Upper lobe of left lung (tissue), 6 donors: Measurements from ENCODE around the gene SCUBE2. TPM values are rescaled to one million over a fixed set of nuclear protein-coding genes. Genes with fewer than 3 reads are reported as not detected.
"Not testable (repeated sequence)": the region's sequence is repeated elsewhere in the genome, so short reads cannot be mapped to it uniquely, and the experiment has no call there.

ENCODE experiments used
- ATAC-seq, 2 donors: fragments of 200-7000 bp; cut with Tn5 transposase; one replicate each; pipeline ENCODE4 v1.9.1; 2022; ENCODE audit warnings: mild to moderate bottlenecking in 2 of 2, moderate library complexity in 2 of 2; ENCODE audit not compliant: low FRiP score in 2 of 2
- DNase-seq, 2 donors: peaks; one replicate each; pipeline ENCODE4 v3.0.0-alpha.2; 2019 to 2020
- H3K27ac ChIP-seq, 4 donors: fragments of 200-600 bp; sonication (generic); one replicate each; pipeline ENCODE4 v1.5.1; 2016 to 2019
- H3K27me3 ChIP-seq, 4 donors: fragments of 200-600 bp; sonication (generic); one replicate each; pipeline ENCODE4 v1.5.1; 2017 to 2019
- H3K36me3 ChIP-seq, 4 donors: fragments of 200-600 bp; sonication (generic); one replicate each; pipeline ENCODE4 v1.5.1; 2016 to 2019
- H3K4me1 ChIP-seq, 4 donors: fragments of 200-600 bp; sonication (generic); one replicate each; pipeline ENCODE4 v1.5.1; 2018 to 2019
- H3K4me3 ChIP-seq, 4 donors: fragments of 200-600 bp; sonication (generic); one replicate each; pipeline ENCODE4 v1.5.1; 2017 to 2019; ENCODE audit warnings: mild to moderate bottlenecking in 2 of 4, moderate library complexity in 1 of 4
- H3K9me3 ChIP-seq, 4 donors: fragments of 200-600 bp; sonication (generic); one replicate each; pipeline ENCODE4 v1.5.1; 2018 to 2019
- CTCF ChIP-seq, 6 experiments: fragments of 450-650 bp in 4 of 6; fragments of 200-600 bp in 2 of 6; sonication (generic) in 2 of 6; IDR thresholded peaks; one replicate each; pipeline ENCODE4 v1.5.1; 2016 to 2019; ENCODE audit warnings: antibody characterized with exemption in 6 of 6
- EP300 ChIP-seq, 4 donors: sonication (generic); formaldehyde crosslinking; IDR thresholded peaks; one replicate each; pipeline ENCODE4 v1.5.1; 2017; ENCODE audit warnings: antibody characterized with exemption in 4 of 4, control low read depth in 2 of 4
- POLR2A ChIP-seq, 4 donors: fragments of 450-650 bp; IDR thresholded peaks; one replicate each; pipeline ENCODE4 v1.5.1; 2016 to 2017; ENCODE audit warnings: antibody characterized with exemption in 4 of 4, mild to moderate bottlenecking in 2 of 4
- POLR2AphosphoS5 ChIP-seq, 2 donors: sonication (generic); formaldehyde crosslinking; IDR thresholded peaks; one replicate each; pipeline ENCODE4 v1.5.1; 2017; ENCODE audit warnings: antibody characterized with exemption in 2 of 2
- WGBS, 2 donors: methylation state at CpG; one replicate each; pipeline ENCODE4 v1.1.5; 2017 to 2018; 5-methylcytosine and 5-hydroxymethylcytosine counted together
- total RNA-seq, 6 donors: library from RNA; depleted of rRNA in 4 of 6; stranded (reverse); fragments of >200 nt in 4 of 6; gene quantifications; one replicate each; pipeline versions ENCODE4 v1.1.0 to v1.2.1, GENCODE V29; 2016 to 2021
- donor health status: DM: no; HTN: no; CAD: no; lungs with moderate emphysema.
- donor health status: DM: no; HTN: yes; CAD: no; lungs with severe emphysema.

Gene SCUBE2
- total RNA-seq, 6 donors from 2014 or later, result 2.2 to 8.4 (median 4.4) TPM

GRCh38 chr11:8997451-8997850, 93.9 kb downstream of the SCUBE2 start:
- TF ChIP-seq POLR2A (IDR thresholded peaks at IDR 0.05), result no peak
- TF ChIP-seq POLR2AphosphoS5 (IDR thresholded peaks at IDR 0.05), result no peak
- TF ChIP-seq EP300 (IDR thresholded peaks at IDR 0.05), result no peak
- no peak for TF ChIP-seq CTCF (IDR thresholded peaks at IDR 0.05)
- no peak overlapping the region for H3K27ac ChIP-seq
- no peaks in the 10 kb centered on the region for H3K27me3 ChIP-seq
- no peak overlapping the region for H3K4me3 ChIP-seq
- no peaks in the 10 kb centered on the region for H3K36me3 ChIP-seq
- DNase-seq, result no peak
- 74 to 76% methylated on average over 3 of the region's 3 CpGs for WGBS, 2 donors
- H3K9me3 ChIP-seq, result no peaks in the 10 kb centered on the region
- no peak for ATAC-seq
- peaks cover 0 to under 1% (median 0%) of the 10 kb centered on the region in 4 donors for H3K4me1 ChIP-seq

GRCh38 chr11:8989453-8989852, 101.9 kb downstream of the SCUBE2 start:
- Histone ChIP-seq H3K36me3 (no peaks in the 10 kb centered on the region), H3K27me3 (no peaks in the 10 kb centered on the region), H3K27ac (no peak overlapping the region), H3K9me3 (no peaks in the 10 kb centered on the region), H3K4me1 (no peaks in the 10 kb centered on the region), H3K4me3 (no peak overlapping the region)
- no peak for TF ChIP-seq POLR2A (IDR thresholded peaks at IDR 0.05)
- no peak for TF ChIP-seq CTCF (IDR thresholded peaks at IDR 0.05)
- no peak for TF ChIP-seq EP300 (IDR thresholded peaks at IDR 0.05)
- TF ChIP-seq POLR2AphosphoS5 (IDR thresholded peaks at IDR 0.05), result no peak
- 70 to 83% methylated on average over 1 of the region's 1 CpG for WGBS, 2 donors
- ATAC-seq (no peak), DNase-seq (no peak)

GRCh38 chr11:8988329-8989234, 102.8 kb downstream of the SCUBE2 start:
- TF ChIP-seq POLR2AphosphoS5 (IDR thresholded peaks at IDR 0.05), result no peak
- no peak for TF ChIP-seq CTCF (IDR thresholded peaks at IDR 0.05)
- no peak for TF ChIP-seq POLR2A (IDR thresholded peaks at IDR 0.05)
- TF ChIP-seq EP300 (IDR thresholded peaks at IDR 0.05), result no peak
- DNase-seq, result no peak
- H3K27me3 ChIP-seq, result no peaks in the 10 kb centered on the region
- ATAC-seq, result no peak
- WGBS, 2 donors, result 58 to 77% methylated on average over 3 of the region's 3 CpGs
- H3K9me3 ChIP-seq, result no peaks in the 10 kb centered on the region
- H3K4me1 ChIP-seq, result no peaks in the 10 kb centered on the region
- H3K36me3 ChIP-seq, result no peaks in the 10 kb centered on the region
- no peak overlapping the region for H3K4me3 ChIP-seq
- no peak overlapping the region for H3K27ac ChIP-seq

GRCh38 chr11:8987446-8987845, 104.0 kb downstream of the SCUBE2 start:
- ATAC-seq (no peak), DNase-seq (no peak)
- TF ChIP-seq EP300 (IDR thresholded peaks at IDR 0.05), result no peak
- TF ChIP-seq POLR2AphosphoS5 (IDR thresholded peaks at IDR 0.05), result no peak
- no peak for TF ChIP-seq CTCF (IDR thresholded peaks at IDR 0.05)
- TF ChIP-seq POLR2A (IDR thresholded peaks at IDR 0.05), result no peak
- no peaks in the 10 kb centered on the region for H3K9me3 ChIP-seq
- no peaks in the 10 kb centered on the region for H3K4me1 ChIP-seq
- H3K36me3 ChIP-seq, result no peaks in the 10 kb centered on the region
- H3K4me3 ChIP-seq, result no peak overlapping the region
- WGBS, 2 donors, result 81 to 88% methylated on average over 2 of the region's 2 CpGs
- no peaks in the 10 kb centered on the region for H3K27me3 ChIP-seq
- H3K27ac ChIP-seq, result no peak overlapping the region

GRCh38 chr11:8986772-8987171, 104.6 kb downstream of the SCUBE2 start:
- H3K27me3 ChIP-seq, H3K4me3 ChIP-seq, ATAC-seq, H3K9me3 ChIP-seq, DNase-seq, H3K36me3 ChIP-seq, H3K27ac ChIP-seq, H3K4me1 ChIP-seq: not testable (repeated sequence)
- 79 to 93% methylated on average over 5 to 6 of the region's 6 CpGs for WGBS, 2 donors
